Esophagus squamous epithelium (tissue), 4 donors: ENCODE data around the gene CEP162.

Experiments
- CTCF ChIP-seq, 6 experiments: fragments of 450-650 bp in 4 of 6; fragments of 200-600 bp in 2 of 6; sonication (generic) in 2 of 6; IDR thresholded peaks; one replicate each; pipeline ENCODE4 v1.5.1; 2016 to 2019; ENCODE audit warnings: antibody characterized with exemption in 6 of 6, mild to moderate bottlenecking in 4 of 6, moderate library complexity in 4 of 6
- POLR2A ChIP-seq, 4 donors: fragments of 450-650 bp; IDR thresholded peaks; one replicate each; pipeline ENCODE4 v1.6.1; 2017; ENCODE audit warnings: antibody characterized with exemption in 4 of 4, mild to moderate bottlenecking in 4 of 4, moderate library complexity in 3 of 4

GRCh38 chr6:84137989-84138575 lies 89.4 kb downstream of the CEP162 start:
- TF ChIP-seq CTCF (IDR thresholded peaks at IDR 0.05), result no peak
- no peak for TF ChIP-seq POLR2A (IDR thresholded peaks at IDR 0.05)
